G401 (cell line): ENCODE results near the gene SLC15A5. TPM values are rescaled to one million over a fixed set of nuclear protein-coding genes. Genes with fewer than 3 reads are reported as not detected.

Experiments
- total RNA-seq: library from RNA; depleted of rRNA; stranded (reverse); fragments of >200 nt; shearing (Covaris generic); gene quantifications from 2 replicates; pipeline ENCODE4 v1.2.3, GENCODE V29; 2014; rRNA removed

The SLC15A5 gene
- total RNA-seq, 1 experiment from 2014 or later = not detected

Other genes with a start within 250 kb of the SLC15A5 start
- not detected in 2 replicates for gene MGST1, start 70.0 kb upstream of the SLC15A5 start, total RNA-seq